HCT116 (cell line): ENCODE data around the gene LSAMP. TPM values are rescaled to one million over a fixed set of nuclear protein-coding genes. Genes with fewer than 3 reads are reported as not detected.

Experiments used
- ATAC-seq: fragments of 200-7000 bp; cut with Tn5 transposase; 2 replicates; pipeline ENCODE4 v1.9.1; 2020; ENCODE audit warnings: mild to moderate bottlenecking, moderate library complexity
- BruUV-seq: library from RNA; stranded (reverse); fragments of 400-500 nt; replicated peaks from 2 replicates; lab custom pipeline; 2021; lab: Mats Ljungman, UMichigan
- CTCF ChIA-PET: fragments of 300-600 bp; sonication (Branson Sonifier 250); formaldehyde crosslinking; loops from one replicate; lab custom pipeline; 2021; ENCODE audit warnings: antibody characterized with exemption; lab: Charles Lee
- POLR2A ChIA-PET: fragments of 300-600, 350-600 bp; sonication (Branson Sonifier 250); formaldehyde crosslinking; loops from one replicate; lab custom pipeline; 2021; ENCODE audit warnings: antibody characterized with exemption; lab: Charles Lee
- RAD21 ChIA-PET, 2 experiments: fragments of 300-600 bp; sonication (Branson Sonifier 250); formaldehyde crosslinking; loops; one replicate each; lab custom pipeline; 2023; ENCODE audit warnings: low total read pairs in 2 of 2; ENCODE audit not compliant: uncharacterized antibody in 2 of 2, unreplicated experiment in 2 of 2, low non-redundant PET in 1 of 2; lab: Charles Lee
- DNase-seq: peaks from one replicate; pipeline ENCODE4 v3.0.0-alpha.2; 2010; ENCODE audit warnings: low read depth, low spot score
- H2AFZ ChIP-seq: fragments of 200-600 bp; shearing (Covaris generic), sonication (generic); 2 replicates; pipeline ENCODE4 v1.6.1; 2017; ENCODE audit warnings: low read depth, mixed run types, mixed read lengths, antibody characterized with exemption, low read length; ENCODE audit not compliant: poor library complexity, severe bottlenecking
- H3K27ac ChIP-seq: 2 replicates; pipeline ENCODE4 v1.5.1; 2012; ENCODE audit warnings: low read depth, low read length
- H3K27me3 ChIP-seq: fragments of 200-600 bp; sonication (generic); 2 replicates; pipeline ENCODE4 v1.6.1; 2016; ENCODE audit warnings: mixed run types, low read length, mixed read lengths; ENCODE audit not compliant: insufficient read depth
- H3K36me3 ChIP-seq, 2 experiments: fragments of 200-500 bp in 1 of 2; fragments of 200-600 bp in 1 of 2; sonication (Bioruptor generic) in 1 of 2; sonication (generic) in 1 of 2; 2 replicates each; pipeline versions ENCODE4 v1.5.1 to v1.6.1; 2014 to 2016; ENCODE audit warnings: low read length in 2 of 2, inconsistent platforms in 1 of 2, mixed read lengths in 1 of 2, mixed run types in 1 of 2; ENCODE audit not compliant: insufficient read depth in 2 of 2, control insufficient read depth in 1 of 2
- H3K4me1 ChIP-seq, 2 experiments: fragments of 200-600 bp in 1 of 2; sonication (generic) in 1 of 2; 2 replicates each; pipeline versions ENCODE4 v1.5.1 to v1.6.1; 2012 to 2017; ENCODE audit warnings: low read length in 2 of 2, inconsistent platforms in 1 of 2, mild to moderate bottlenecking in 1 of 2, mixed read lengths in 1 of 2, mixed run types in 1 of 2, moderate library complexity in 1 of 2; ENCODE audit not compliant: insufficient read depth in 2 of 2, control insufficient read depth in 1 of 2
- H3K4me2 ChIP-seq: fragments of 200-600 bp; sonication (generic); 2 replicates; pipeline ENCODE4 v1.6.1; 2017; ENCODE audit warnings: mixed run types, low read length, mixed read lengths
- H3K4me3 ChIP-seq, 2 experiments: fragments of 200-600 bp in 1 of 2; sonication (generic) in 1 of 2; replicated peaks in 1 of 2; 2 replicates each; pipeline ENCODE4 v1.5.1; 2011 to 2016; ENCODE audit warnings: low read length in 2 of 2, control low read depth in 1 of 2, low read depth in 1 of 2, mild to moderate bottlenecking in 1 of 2, mixed read lengths in 1 of 2, mixed run types in 1 of 2
- H3K79me2 ChIP-seq: fragments of 200-600 bp; sonication (generic); 2 replicates; pipeline ENCODE4 v1.6.1; 2017; ENCODE audit warnings: mild to moderate bottlenecking, mixed run types, low read length, moderate library complexity, mixed read lengths; ENCODE audit not compliant: insufficient read depth
- H3K9ac ChIP-seq: fragments of 200-600 bp; sonication (generic); 2 replicates; pipeline ENCODE4 v1.6.1; 2016; ENCODE audit warnings: low read length, mixed read lengths
- H3K9me2 ChIP-seq: fragments of 200-600 bp; sonication (generic), shearing (Covaris generic); 2 replicates; pipeline ENCODE4 v1.6.1; 2017; ENCODE audit warnings: mixed run types, mild to moderate bottlenecking, moderate library complexity; ENCODE audit not compliant: insufficient read depth
- H3K9me3 ChIP-seq, 2 experiments: fragments of 200-500 bp in 1 of 2; fragments of 200-600 bp in 1 of 2; sonication (Bioruptor generic) in 1 of 2; sonication (generic) in 1 of 2; 2 replicates each; pipeline ENCODE4 v1.6.1; 2014 to 2017; ENCODE audit warnings: low read length in 2 of 2, mixed read lengths in 2 of 2, inconsistent platforms in 1 of 2, low read depth in 1 of 2, mild to moderate bottlenecking in 1 of 2, mixed run types in 1 of 2, moderate library complexity in 1 of 2; ENCODE audit not compliant: control insufficient read depth in 1 of 2, insufficient read depth in 1 of 2
- H4K20me1 ChIP-seq: fragments of 200-600 bp; sonication (generic), shearing (Covaris generic); 2 replicates; pipeline ENCODE4 v1.6.1; 2017; ENCODE audit warnings: mixed run types, mild to moderate bottlenecking, moderate library complexity; ENCODE audit not compliant: insufficient read depth
- CEBPB ChIP-seq: IDR thresholded peaks from 2 replicates; pipeline ENCODE4 v1.6.1; 2012; ENCODE audit warnings: low read depth
- CTCF ChIP-seq, 3 experiments: fragments of 200-600 bp in 1 of 3; sonication (generic) in 1 of 3; IDR thresholded peaks in 2 of 3; conservative IDR thresholded peaks in 1 of 3; 2 replicates each; pipeline ENCODE4 v1.5.1; 2012 to 2017; ENCODE audit warnings: low read depth in 2 of 3, low read length in 2 of 3, antibody characterized with exemption in 1 of 3, borderline replicate concordance in 1 of 3, control low read depth in 1 of 3, mild to moderate bottlenecking in 1 of 3, mixed read lengths in 1 of 3, mixed run types in 1 of 3, moderate library complexity in 1 of 3; ENCODE audit not compliant: insufficient read depth in 1 of 3
- EGR1 ChIP-seq: IDR thresholded peaks from 2 replicates; pipeline ENCODE4 v1.6.1; 2012; ENCODE audit warnings: low read depth
- ELF1 ChIP-seq: IDR thresholded peaks from 2 replicates; pipeline ENCODE4 v1.6.1; 2012; ENCODE audit warnings: low read depth, borderline replicate concordance
- EZH2phosphoT487 ChIP-seq: fragments of 200-600 bp; IDR thresholded peaks from 2 replicates; pipeline ENCODE4 v1.6.1; 2018; ENCODE audit warnings: antibody characterized with exemption, borderline replicate concordance
- FOSL1 ChIP-seq: IDR thresholded peaks from 2 replicates; pipeline ENCODE4 v1.6.1; 2012; ENCODE audit warnings: low read depth
- JUND ChIP-seq: IDR thresholded peaks from 2 replicates; pipeline ENCODE4 v1.6.1; 2012
- RAD21 ChIP-seq: IDR thresholded peaks from 2 replicates; pipeline ENCODE4 v1.6.1; 2012; ENCODE audit warnings: low read depth, mild to moderate bottlenecking
- SIN3A ChIP-seq: IDR thresholded peaks from 2 replicates; pipeline ENCODE4 v1.6.1; 2012; ENCODE audit warnings: low read depth
- SP1 ChIP-seq: IDR thresholded peaks from 2 replicates; pipeline ENCODE4 v1.6.1; 2012; ENCODE audit warnings: low read depth
- TCF7L2 ChIP-seq: IDR thresholded peaks from 2 replicates; pipeline ENCODE4 v1.7.0; 2011; ENCODE audit warnings: borderline replicate concordance, inconsistent platforms; ENCODE audit not compliant: insufficient read depth, insufficient read length; ENCODE audit errors: extremely low read depth
- YY1 ChIP-seq: IDR thresholded peaks from 2 replicates; pipeline ENCODE4 v1.6.1; 2011; ENCODE audit warnings: low read length, low read depth, moderate library complexity, mild to moderate bottlenecking; ENCODE audit not compliant: insufficient replicate concordance; ENCODE audit errors: extremely low read depth
- ZBTB33 ChIP-seq: IDR thresholded peaks from 2 replicates; pipeline ENCODE4 v1.6.1; 2011; ENCODE audit warnings: mild to moderate bottlenecking, low read length, moderate library complexity; ENCODE audit not compliant: insufficient replicate concordance; ENCODE audit errors: extremely low read depth
- ZFX ChIP-seq: fragments of 450-650 bp; IDR thresholded peaks from 2 replicates; pipeline ENCODE4 v1.6.1; 2017
- ZNF274 ChIP-seq: fragments of 200-500 bp; sonication (Bioruptor generic); IDR thresholded peaks from 2 replicates; pipeline ENCODE4 v1.6.1; 2014; ENCODE audit warnings: mild to moderate bottlenecking, low read depth, low read length, inconsistent platforms
- intact Hi-C: fragments of 100-400 bp; cut with micrococcal nuclease; formaldehyde crosslinking; loops from 2 replicates; pipeline ENCODE4 v1.10.0; 2022
- total RNA-seq: library from RNA; stranded (reverse); gene quantifications from one replicate; pipeline ENCODE4 v1.2.1, GENCODE V29; 2021; ENCODE audit not compliant: unreplicated experiment
- TF ChIP-seq, protein P1 (sequence below): IDR thresholded peaks from 2 replicates; pipeline ENCODE4 v1.6.1; 2012; ENCODE audit warnings: low read depth

The LSAMP gene
- total RNA-seq, 1 experiment from 2014 or later, result 0.25 TPM

DNA sequence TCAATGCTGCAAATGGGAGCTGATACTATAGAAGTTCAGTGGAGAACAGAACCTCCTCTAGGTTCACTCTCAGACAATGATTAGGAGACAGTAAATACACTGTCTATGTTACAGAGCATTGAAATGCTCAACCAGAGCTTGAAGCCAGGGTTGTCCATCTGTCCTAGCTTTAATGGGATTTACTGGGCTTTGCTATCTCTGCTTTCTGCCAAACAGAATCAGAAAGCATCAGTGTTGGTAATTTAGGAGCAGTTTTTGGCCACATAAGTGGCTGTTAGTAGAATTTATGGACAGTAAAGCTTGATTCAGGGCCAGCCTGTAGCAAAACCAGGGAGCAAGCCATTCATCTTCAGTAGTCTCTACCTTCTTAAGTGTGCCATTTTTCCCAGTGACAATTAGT is 396.3 kb downstream of the LSAMP start:
- Histone ChIP-seq H2AFZ (no peak overlapping the region), H3K36me3 (no peaks in the 10 kb centered on the region), H3K4me2 (no peak overlapping the region), H3K27me3 (peaks cover 4% of the 10 kb centered on the region; the same call in 1 of the 2 replicates), H3K9ac (no peak overlapping the region), H3K4me3 (no peak overlapping the region), H3K79me2 (no peaks in the 10 kb centered on the region)
- BruUV-seq, result no TSS peak
- ChIA-PET RAD21 (no interaction called here), POLR2A (no interaction called here)
- DNase-seq (no peak), ATAC-seq (no peak)
- intact Hi-C loops, result no loop called here
- no peak for TF ChIP-seq JUND
- no peak for TF ChIP-seq SIN3A
- no peak for TF ChIP-seq ZBTB33
- TF ChIP-seq, protein P1, sequence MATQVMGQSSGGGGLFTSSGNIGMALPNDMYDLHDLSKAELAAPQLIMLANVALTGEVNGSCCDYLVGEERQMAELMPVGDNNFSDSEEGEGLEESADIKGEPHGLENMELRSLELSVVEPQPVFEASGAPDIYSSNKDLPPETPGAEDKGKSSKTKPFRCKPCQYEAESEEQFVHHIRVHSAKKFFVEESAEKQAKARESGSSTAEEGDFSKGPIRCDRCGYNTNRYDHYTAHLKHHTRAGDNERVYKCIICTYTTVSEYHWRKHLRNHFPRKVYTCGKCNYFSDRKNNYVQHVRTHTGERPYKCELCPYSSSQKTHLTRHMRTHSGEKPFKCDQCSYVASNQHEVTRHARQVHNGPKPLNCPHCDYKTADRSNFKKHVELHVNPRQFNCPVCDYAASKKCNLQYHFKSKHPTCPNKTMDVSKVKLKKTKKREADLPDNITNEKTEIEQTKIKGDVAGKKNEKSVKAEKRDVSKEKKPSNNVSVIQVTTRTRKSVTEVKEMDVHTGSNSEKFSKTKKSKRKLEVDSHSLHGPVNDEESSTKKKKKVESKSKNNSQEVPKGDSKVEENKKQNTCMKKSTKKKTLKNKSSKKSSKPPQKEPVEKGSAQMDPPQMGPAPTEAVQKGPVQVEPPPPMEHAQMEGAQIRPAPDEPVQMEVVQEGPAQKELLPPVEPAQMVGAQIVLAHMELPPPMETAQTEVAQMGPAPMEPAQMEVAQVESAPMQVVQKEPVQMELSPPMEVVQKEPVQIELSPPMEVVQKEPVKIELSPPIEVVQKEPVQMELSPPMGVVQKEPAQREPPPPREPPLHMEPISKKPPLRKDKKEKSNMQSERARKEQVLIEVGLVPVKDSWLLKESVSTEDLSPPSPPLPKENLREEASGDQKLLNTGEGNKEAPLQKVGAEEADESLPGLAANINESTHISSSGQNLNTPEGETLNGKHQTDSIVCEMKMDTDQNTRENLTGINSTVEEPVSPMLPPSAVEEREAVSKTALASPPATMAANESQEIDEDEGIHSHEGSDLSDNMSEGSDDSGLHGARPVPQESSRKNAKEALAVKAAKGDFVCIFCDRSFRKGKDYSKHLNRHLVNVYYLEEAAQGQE, result no peak
- no peak for TF ChIP-seq RAD21
- TF ChIP-seq CEBPB, result no peak
- no peak for TF ChIP-seq ZNF274
- TF ChIP-seq CTCF (IDR thresholded peaks at IDR 0.05 in 2 of 3, conservative IDR thresholded peaks at IDR 0.05 in 1 of 3; ENCODE audit: borderline replicate concordance in 1 of 3, insufficient read depth in 1 of 3, low read depth in 2 of 3, low read length in 2 of 3), result no peak
- TF ChIP-seq EGR1, result no peak
- no peak for TF ChIP-seq TCF7L2
- TF ChIP-seq ELF1, result no peak
- TF ChIP-seq YY1, result no peak
- no peak for TF ChIP-seq ZFX
- no peak for TF ChIP-seq SP1
- no peak for TF ChIP-seq EZH2phosphoT487
- TF ChIP-seq FOSL1, result no peak
- TF ChIP-seq, all 23 proteins: peak for 0
- Histone ChIP-seq H3K9me2 (no peaks in the 10 kb centered on the region), H3K27ac (no peak overlapping the region), H4K20me1 (no peaks in the 10 kb centered on the region), H3K9me3 (no peaks in the 10 kb centered on the region), H3K4me1 (peaks cover 0 to 9% of the 10 kb centered on the region in 2 experiments; a peak in 1 of 4 replicates)
- CTCF ChIA-PET, result no interaction called here
